ENCODE results near the gene ECM1.

Gene ECM1

DNA sequence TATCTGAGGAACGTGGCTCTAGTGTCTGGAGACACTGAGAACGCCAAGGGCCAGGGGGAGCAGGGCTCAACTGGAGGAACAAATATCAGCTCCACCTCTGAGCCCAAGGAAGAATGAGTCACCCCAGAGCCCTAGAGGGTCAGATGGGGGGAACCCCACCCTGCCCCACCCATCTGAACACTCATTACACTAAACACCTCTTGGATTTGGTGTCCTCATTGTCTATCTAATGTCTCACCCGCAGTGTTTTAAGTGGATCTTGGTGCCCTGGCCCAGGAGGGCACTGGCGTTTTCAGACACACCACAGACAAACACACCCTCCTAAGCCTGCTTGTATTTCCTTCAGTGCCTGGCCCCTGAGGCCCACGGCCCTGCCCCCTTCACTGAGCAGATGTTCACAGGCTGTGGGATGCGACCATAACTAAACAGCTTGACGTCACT lies 5.5 kb downstream of the ECM1 start:
- DNase-seq: no peak

DNA sequence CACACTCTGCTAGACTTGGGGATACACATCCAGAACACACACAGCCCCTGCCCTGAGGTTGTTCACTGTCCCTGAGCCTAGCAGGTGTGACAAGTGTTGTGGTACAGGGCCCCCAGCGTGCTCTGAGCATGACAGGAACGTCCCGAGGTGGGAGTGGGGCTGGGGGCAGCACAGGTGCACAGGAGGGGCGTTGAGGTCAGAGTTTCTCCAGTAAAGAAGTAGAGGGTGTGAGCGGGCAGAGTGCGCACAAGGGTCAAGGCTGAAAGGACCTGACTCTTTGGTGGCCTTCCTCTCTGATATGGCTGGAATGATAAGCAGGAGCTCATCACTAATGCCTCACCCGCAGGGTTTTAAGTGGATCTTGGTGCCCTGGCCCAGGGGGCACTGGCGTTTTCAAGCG lies 6.4 kb downstream of the ECM1 start:
- DNase-seq: no peak

DNA sequence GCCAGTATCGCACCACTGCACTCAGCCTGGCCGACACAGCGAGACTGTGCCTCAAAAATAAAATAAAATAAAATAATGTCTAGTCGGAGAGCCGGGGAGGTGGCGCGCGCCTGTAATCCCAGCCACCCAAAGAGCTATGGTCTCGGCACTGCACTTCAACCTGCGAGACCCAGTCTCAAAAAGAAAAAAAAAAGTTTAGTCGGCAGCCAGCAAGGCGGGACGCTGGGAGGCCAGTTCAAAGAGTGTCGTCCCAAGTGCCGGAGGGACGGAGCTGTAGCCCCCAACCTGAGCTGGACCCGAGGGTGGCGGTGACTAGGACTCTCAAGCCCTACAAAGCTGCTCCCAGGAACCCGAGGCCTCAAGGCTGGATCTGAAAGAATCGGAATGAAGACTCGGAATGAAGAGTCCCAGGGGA lies 7.0 kb downstream of the ECM1 start:
- no peak for DNase-seq

DNA sequence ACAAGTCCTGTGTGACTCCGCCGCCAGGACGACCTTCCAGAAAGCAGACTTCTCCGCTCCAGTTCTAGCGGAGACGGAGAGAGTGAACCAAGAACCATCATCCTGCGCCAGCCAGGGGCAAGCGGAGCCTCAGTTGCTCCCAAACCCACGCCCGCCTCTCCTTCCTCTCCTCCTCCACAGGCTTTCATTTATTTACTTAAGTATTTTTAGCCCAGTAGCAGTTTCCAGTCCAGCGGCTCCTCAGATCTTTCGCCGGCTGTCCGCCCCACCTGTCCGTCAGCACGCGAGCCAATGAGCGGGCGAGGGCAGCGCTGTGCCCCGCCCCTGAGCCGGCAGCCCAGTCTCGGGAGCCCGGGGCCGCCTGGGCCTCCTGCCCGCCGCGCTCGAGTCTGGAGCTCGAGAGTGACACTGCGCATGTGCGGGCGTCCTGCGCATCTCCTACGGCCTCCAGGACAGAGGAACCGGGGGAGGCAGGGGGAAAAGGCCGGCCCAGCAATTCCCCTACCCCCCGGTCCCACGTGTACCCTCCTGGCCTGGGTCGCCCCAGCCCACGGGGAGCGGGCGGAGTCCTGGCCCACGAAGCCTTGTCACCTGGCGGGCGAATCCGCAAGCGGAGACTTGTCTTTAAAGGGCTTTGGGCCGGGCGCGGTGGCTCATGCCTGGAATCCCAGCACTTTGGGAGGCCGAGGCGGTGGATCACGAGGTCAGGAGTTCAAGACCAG lies 7.6 kb downstream of the ECM1 start, which contains the start of gene FALEC:
Gene FALEC, plus strand, starts transcription at position 425 of the 722 bp plus-strand sequence.
- peak; percentile 99 for DNase-seq

DNA sequence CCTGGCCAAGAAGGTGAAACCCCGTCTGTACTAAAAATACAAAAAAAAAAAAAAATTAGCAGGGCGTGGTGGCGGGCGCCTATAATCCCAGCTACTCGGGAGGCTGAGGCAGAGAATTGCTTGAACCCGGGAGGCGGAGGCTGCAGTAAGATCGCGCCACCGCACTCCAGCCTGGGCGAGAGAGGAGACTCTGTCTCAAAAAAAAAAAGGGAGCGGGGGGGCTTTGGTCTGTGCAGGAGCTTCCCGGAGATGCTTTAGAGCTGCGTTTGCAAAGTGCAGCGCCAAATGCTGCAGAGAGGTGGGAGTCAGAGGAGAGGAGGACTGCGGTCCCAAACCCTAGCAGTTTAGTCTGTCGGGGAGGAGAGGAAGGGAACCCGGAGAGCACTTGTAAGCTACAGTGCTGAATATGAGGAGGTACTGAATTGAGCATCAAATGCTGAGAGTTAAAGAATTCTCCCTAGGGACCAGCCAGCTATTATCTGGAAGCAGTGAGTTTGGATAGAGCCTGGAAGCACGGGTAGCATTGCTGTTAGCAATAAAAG lies 8.2 kb downstream of the ECM1 start:
- no peak for DNase-seq

DNA sequence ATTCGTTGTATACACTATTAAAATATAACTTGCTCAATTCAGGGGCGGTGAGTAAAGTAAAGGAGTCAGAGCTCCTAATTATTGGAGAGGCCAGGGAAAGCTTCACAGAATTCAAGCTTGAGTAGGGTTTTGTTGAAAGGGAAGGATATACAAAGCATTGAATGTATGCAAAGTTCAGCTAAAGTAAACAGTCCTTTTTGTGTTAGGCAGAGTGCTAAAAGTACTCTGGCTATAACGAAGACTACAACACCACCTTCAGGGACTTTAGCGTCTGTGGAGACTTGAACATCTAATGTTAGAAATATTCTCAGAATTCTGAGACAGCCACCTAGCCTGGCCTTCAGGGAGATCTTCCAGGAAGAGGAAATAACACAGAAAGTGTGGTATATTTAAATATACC lies 8.7 kb downstream of the ECM1 start:
- DNase-seq: no peak

DNA sequence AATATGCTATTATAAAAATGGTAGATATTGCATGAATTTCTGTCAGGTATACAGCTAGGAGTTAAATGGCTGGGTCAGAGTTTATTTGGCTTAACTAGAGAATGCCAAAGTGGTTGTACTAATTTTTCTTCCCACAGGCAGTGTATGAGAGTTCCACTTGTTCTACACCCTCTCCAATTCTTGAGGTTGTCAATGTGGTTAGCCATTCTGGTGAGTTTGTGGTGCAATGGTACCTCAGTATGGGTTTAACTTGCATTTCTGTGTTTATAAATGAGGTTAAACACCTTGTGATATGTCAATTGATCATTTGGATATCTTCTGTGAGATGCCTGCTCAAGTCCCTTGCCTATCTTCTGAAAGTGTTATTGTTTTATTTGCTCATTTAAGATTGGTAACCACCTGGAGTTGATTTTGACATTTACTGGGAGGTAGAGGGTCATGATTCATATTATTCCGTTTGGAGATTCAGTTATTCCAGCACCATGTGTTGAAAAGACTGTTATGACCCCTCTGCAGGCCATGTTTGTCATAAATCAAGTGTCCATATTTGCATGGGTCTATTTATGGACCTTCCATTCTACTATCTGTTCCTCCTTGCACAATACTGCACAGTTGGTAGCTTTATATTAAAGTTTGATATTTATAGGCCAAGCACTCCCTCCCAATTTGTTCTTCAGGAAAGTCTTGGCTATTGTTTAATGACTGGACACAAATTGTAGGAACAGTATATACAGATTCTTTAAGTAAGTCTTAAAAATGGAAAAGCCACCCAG lies 13.5 kb downstream of the ECM1 start:
- DNase-seq: no peak

DNA sequence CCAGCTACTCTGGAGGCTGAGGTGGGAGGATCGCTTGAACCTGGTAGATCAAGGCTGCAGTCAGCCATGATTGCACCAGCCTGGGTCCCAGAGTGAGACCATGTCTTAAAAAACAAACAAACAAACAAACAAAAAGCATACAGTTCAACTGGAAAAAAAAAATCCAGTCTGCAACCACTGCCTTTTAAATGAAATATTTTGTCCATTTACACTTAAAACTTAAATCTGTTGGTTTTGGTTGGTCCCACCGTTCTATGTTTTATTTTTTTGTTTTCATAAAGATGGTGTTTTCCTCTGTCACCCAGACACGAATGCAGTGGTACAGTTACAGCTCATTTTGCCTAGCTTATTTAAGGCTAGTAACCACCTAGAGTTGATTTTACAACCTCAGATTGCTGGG lies 17.4 kb downstream of the ECM1 start:
- no peak for DNase-seq

DNA sequence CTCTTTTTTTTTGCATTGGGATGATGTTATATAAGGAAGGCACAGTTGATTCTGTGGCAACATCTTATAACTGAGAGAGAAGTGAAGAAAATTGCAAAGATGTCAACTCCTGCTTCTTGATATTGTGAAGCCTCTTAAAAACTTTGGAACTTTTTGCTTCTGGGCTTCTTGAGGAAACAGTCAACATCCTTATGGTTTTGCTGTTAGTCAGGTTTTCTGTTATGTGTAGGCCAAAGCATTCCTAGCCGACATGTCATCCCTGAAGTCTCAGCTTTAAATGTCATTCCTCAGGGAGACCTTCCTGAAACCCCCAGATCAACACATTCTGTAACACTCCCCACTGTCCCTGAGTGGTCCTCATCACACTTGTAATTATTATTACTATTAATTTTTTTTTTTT lies 20.3 kb downstream of the ECM1 start:
- DNase-seq: no peak

DNA sequence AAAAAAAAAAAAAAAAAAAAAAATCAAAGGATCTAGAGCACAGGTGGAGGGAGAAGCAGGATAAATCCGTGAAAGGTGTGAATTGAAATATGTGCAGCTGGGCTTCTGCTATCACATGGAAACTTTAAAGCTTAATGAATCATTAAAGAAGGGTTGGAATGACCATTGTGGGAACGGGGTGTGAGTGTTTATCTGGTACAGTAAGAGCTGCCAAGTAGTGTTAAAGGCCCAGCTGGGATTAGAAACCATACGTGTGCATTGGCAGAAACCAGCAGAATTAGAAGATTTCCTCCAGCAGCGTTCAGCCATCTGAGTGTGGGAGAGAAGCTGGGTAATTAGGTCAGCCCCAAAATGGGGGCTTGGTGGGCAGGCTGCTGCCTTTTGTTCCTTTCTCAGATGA lies 21.1 kb downstream of the ECM1 start:
- no peak for DNase-seq

DNA sequence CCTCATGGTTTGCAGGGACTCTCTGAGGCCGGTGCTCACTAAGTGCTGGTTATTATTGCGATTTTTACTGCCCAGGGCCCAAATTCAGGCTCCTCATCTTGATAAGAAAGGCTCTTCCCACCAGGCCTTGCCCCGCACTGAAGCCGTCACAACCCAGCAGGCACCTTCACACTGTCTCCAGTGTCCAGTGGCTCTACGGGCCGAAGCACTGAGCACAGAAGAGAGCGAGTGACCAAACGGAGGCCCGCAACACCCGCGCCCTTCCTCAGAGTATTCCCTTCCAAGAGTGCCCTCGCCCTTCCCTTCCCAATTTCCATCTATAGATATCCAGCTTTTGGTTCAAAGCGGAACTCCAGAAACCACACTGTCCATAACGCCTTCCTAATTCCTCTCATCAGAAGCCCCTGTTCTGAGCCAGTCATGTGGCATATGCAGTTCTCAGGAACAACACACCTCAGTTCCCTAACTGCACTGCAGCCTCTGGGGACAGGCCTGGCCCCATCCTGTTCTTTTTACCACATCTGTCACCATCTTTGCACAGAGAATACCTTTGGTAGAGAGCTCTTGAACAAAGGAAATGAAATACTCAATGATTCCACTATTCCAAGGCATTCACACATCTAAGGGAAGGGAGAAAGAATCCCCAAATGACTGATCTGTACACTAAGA lies 22.7 kb downstream of the ECM1 start:
- no peak for DNase-seq

DNA sequence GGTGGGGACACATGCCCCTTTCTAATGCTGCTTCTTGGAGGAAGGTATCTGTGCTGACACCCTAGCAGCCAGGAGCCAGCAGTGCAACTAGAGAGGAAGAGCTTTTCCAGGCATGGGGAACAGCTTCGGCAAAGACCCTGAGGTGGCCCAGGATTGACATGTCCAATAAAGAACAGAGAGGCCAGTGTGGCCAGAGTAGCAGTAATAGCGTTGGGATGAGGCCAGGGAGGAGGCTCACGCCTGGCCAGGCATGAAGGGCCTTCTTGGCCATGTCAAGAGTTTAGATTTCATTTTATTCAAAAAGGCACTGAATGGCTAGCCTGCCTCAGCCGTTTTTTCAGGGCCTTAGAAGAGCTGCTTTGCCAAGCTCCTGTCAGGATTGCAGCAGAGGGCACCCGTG lies 25.0 kb downstream of the ECM1 start:
- no peak for DNase-seq

DNA sequence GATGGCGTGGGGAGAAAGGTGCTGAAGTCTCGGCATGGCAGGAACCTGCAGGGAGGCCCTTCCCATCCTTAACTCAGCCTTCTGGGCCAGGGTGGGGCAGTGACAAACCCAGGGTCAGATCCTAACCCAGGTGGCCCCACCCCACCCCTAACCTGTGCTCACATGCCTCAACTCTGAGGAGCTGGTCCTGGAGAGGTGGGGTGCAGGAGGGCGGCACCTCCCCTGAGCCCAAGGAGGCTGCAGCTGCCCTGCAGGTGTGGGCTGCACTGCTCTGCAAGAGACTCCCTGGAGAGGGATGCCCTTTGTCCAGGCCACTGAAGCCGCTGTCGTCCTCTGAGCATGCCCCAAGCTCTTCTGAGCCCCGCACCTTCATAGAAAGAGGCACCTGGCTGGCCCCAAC lies 26.1 kb downstream of the ECM1 start:
- no peak for DNase-seq

DNA sequence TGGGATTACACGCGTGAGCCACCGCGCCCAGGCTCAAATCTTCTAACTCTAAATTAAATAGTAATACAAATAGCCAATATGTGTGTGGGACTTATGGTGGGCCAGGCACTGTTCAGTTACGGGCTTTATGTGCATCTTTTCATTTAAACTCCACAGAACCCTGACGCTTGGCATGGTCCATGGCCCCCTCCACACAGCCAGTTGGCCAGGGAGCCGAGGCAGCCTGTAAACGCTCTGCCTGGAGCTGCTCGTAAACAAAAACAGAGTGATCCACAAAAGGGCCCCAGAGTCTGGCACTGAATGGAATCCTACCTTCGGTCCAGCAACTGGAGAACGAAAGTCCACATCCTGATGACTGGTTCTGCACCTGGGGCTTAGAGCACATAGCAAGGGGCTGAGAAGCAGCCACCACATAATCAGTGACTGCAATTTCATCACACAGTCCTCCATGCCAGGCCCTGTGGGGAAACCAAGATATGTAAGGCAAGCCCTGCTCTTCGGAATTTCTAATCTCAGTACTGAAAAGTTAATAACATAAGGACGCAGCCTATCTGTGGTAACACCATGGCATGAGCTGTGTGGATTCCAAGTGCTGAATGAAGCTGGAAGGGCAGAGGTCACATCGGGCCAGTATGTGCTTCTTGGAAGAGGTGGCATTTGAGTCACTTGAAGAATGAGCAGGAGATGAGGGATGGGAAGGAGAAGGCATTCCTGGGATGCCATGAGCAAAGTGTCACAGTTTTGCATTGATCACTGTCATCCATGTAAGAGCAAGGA lies 27.8 kb downstream of the ECM1 start:
- DNase-seq: peak; percentile 87

DNA sequence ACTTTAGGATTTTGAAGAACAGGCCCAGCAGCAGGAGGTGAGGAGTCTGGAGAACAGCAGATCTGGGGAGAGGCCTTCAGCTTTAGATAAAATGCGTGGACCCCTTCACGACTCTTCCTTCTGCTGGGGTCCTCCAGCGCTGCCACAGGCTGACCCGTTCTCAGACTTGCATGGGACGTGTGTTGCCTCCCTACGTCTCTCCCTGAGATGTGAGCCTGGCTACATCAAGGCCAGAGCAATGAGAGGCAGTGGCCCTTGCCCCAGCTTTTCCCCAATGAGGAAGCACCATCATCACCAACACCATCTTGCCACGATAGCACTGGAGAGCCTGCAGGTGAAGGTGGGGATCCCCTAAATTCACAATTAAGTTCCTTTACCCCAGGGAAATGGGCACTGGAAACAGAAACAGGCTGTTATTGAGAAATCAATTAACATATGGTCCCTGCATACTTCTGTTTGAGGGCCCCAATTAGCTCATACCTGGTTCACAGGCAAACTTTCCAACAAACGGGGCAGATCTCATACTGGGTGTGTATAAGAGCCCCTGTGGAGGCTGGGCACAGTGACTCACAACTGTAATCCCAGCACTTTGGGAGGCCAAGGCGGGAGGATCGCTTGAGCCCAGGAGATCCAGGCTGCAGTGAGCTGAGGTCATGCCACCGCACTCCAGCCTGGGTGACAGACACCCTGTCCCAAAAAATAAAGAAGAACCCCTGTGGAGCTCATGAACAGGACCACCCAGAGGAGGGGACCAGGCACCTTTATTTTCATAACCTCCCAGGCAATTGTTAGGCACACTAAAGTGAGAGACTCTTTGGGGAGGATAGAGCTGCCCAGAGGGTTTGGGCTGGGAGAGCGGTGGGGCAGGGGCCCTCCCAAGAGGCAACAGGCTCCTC lies 29.2 kb downstream of the ECM1 start:
- DNase-seq: no peak

DNA sequence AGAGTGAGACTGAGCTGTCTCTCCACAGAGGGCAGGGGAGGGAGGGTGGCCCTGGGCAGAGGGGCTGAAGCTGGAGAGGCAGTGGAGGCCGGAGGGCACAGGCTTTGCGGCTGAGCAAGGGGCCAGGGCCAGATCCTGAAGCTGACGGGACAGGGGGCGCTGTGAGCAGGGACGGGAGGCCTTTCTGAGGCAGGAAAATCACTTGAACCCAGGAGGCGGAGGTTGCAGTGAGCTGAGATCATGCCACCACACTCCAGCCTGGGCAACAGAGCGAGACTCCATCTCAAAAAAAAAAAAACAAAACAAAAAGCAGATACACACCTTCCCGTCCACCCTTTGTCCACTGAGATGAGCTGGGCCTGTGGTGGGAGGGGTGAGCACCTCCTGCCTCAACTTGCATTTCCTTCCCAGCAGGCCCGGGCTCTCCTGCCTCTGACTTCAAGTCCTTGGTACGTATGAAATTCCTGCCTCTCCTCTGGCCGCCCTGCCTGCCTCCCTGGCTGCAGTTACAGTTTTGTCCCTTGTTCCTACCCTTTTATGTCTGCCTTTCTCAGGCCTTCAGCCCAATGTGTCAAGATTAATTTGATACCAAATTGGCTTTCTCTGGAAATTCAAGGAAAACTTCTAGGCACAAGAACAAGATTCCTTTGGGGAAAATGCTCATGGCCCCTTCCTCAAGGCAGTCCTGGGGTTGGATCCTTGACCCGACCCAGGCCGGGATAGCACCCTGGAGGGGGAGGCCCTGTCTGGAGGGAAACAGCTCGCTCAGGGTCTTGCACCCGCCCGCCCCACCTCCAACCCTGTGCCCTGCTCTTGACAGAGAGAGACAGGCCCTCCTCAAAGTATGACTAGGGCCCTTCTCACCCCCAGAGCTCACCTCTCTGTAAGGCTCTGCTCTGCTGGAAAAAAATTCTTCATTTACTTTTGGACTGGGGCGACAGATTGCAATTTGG lies 30.1 kb downstream of the ECM1 start:
- DNase-seq: peak; percentile 92

DNA sequence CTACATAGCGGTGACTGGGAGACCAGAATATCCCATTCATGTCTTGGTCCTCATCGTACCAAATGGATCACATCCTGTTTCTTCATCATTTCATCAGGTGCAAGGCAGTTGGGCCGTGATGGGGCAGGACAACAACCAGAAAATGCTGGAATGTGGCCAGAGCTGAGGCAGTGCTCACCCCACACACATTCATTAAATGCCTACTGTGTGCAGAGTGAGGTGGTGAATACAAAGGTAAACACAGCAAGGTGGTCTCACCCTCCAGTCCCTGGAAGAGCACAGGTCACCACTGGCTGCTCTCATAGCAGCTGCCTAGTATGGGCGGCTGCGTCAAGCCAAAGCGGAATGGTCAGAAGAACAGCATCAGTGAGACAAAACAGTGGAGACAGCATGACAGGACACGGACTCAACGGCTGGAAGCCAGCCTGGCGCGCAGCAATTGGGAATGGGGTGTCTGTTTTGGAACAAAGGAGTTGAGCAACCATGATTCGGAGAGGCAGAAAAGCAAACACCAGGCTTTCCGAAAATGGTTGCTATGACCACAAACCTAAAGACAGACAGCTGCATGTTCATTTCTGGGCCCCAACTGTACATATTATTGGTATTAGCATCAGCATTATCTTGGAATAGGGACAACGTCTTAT lies 35.7 kb downstream of the ECM1 start:
- DNase-seq: no peak

DNA sequence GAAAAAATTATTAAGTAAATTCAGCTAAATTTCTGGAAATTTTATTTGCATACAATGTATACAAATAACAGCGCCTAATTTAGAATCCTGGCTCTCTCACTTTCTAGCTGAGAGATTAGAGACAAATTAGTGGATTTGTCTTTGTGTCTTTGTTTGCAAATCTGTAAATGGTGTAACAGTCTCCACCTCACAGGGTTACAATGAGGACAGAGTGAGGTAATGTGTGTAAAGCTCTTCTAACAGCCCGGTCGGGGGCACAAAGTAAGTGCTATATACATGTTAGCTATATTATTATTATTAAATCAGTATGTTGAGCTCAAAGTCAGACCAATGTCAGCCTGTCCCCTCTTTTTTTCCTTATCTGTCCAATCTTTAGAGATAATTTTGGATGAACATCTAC lies 36.3 kb downstream of the ECM1 start:
- DNase-seq: no peak

DNA sequence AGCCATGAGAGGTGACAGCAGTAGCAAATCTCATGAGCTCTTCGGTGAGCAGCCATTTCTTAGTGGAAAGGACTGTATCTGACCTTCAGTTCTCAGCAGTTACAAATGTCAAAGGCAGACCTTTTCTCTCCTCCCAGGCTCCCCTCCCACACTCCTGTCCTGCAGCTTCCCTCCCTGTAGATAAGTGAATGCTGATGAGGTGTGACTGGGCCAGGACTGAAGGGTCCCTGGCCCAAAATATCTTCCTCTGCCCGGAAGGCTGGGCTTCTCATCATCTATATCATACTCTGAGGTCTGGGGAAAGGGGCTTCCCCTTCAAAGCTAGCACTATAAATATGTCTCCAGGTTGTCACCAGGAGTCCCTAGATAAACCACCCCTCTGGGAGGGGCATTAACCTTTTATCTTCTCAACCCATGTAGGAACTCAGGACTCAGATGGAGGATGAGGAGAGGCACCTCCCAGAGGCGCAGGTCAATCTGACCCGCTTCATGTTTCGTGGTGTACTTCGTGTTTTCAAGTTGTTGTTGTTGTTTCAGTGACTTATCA lies 37.6 kb downstream of the ECM1 start:
- DNase-seq: no peak
